Measurements from ENCODE around the gene OBSCN.

Gene OBSCN

GRCh38 chr1:228368801-228369607 is 161.2 kb downstream of the OBSCN start:
- DNase-seq (ENCODE audit: low read depth in 2 of 2), result no peak

- DNase-seq (ENCODE audit: low read depth in 2 of 2), result no peak
Observed at GRCh38 chr1:228369608-228370438, 162.0 kb downstream of the OBSCN start.

GRCh38 chr1:228370439-228370940 is 162.6 kb downstream of the OBSCN start:
- DNase-seq (ENCODE audit: low read depth in 2 of 2), result no peak

- DNase-seq (ENCODE audit: low read depth in 2 of 2), result no peak
Observed at GRCh38 chr1:228370941-228371740, 163.3 kb downstream of the OBSCN start.

- no peak for DNase-seq (ENCODE audit: low read depth in 2 of 2)
Observed at GRCh38 chr1:228371741-228372182, 163.9 kb downstream of the OBSCN start.

GRCh38 chr1:228372183-228373003 is 164.5 kb downstream of the OBSCN start:
- DNase-seq (ENCODE audit: low read depth in 2 of 2), result no peak

GRCh38 chr1:228373004-228373680 is 165.3 kb downstream of the OBSCN start:
- no peak for DNase-seq (ENCODE audit: low read depth in 2 of 2)

GRCh38 chr1:228373681-228374571 is 166.1 kb downstream of the OBSCN start:
- DNase-seq (ENCODE audit: low read depth in 2 of 2), result no peak

- no peak for DNase-seq (ENCODE audit: low read depth in 2 of 2)
Observed at GRCh38 chr1:228374711-228375577, 167.1 kb downstream of the OBSCN start.

GRCh38 chr1:228375578-228376261 is 167.9 kb downstream of the OBSCN start:
- no peak for DNase-seq (ENCODE audit: low read depth in 2 of 2)

GRCh38 chr1:228376262-228376628 is 168.4 kb downstream of the OBSCN start:
- no peak for DNase-seq (ENCODE audit: low read depth in 2 of 2)

GRCh38 chr1:228376651-228377631 is 169.1 kb downstream of the OBSCN start:
- no peak for DNase-seq (ENCODE audit: low read depth in 2 of 2)

- no peak for DNase-seq (ENCODE audit: low read depth in 2 of 2)
Observed at GRCh38 chr1:228377664-228378089, 169.8 kb downstream of the OBSCN start.

- DNase-seq (ENCODE audit: low read depth in 2 of 2), result peak; percentile 21 to 45
Observed at GRCh38 chr1:228378090-228378872, 170.4 kb downstream of the OBSCN start.

GRCh38 chr1:228378873-228379460 is 171.1 kb downstream of the OBSCN start:
- DNase-seq (ENCODE audit: low read depth in 2 of 2), result no peak

All from stimulated activated CD8-positive, alpha-beta memory T cell treated with anti-CD3 and anti-CD28 coated beads, Interleukin-15, amount 100 ng/mL, for 48 hours (primary cell).